ENCODE measurements around the gene ADGRG6.
"Not testable (repeated sequence)": the region's sequence is repeated elsewhere in the genome, so short reads cannot be mapped to it uniquely, and the experiment has no call there.

The ADGRG6 gene

DNA sequence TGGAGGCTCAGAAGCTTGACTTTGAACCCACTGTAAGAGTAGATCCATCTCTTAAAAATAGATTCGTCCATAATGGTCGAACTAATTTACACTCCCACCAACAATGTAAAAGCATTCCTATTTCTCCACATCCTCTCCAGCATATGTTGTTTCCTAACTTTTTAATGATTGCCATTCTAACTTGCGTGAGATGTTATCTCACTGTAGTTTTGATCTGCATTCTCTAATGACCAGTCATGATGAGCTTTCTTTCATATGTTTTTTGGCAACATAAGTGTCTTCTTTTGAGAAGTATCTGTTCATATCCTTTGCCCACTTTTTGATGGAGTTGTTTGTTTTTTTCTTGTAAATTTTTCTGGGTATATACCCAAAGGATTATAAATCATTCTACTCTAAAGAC, 44.4 kb downstream of the ADGRG6 start:
- DNase-seq (ENCODE audit: low read depth, low spot score): not testable (repeated sequence)

DNA sequence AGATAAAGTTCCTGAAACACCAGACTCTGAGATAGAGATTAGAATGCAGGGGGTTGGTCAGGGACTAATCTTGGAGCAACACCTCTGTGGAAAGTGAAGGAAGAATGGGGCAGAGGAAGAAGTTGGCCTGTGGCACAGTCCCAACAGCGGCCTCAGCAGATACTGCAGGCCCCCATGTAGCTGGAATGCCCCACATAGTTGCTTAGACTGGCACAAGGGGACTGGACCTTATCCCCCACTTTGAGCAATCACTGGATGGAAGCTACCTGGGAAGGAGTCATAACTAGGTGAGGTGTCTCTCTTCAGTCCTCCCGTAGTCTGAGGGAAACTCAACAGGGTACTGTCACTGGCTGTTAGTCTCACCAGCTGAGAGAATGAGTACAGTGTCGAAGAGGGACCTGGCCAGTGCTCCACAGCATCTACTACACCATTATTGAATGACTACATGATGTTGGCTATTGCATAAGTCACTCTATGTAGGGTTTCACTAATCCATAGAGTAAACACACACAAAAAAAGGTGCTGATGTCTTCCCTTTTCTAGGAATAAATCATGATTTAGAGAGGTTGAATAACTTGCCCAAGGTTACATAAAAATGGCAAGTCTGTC, 47.5 kb downstream of the ADGRG6 start:
- no peak for DNase-seq (ENCODE audit: low read depth, low spot score)

DNA sequence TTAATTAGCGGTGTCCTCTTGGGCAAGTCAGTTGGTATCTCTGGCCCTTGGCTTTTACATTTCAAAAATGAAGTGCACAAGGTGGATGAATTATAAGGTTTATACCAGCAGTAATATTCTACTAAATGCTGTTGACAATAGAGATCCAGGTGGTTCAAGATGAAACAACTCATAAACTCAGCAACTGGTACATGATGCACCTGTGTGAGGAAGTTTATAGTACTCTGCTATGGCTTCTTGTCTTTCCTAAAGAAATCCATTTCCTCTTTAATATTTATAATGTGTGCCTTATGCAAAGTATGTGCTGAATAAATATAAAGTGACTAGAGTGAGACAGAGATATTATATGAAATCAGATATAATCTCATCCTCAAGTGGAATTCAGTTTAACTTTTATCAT, 48.5 kb downstream of the ADGRG6 start:
- DNase-seq (ENCODE audit: low read depth, low spot score): no peak

DNA sequence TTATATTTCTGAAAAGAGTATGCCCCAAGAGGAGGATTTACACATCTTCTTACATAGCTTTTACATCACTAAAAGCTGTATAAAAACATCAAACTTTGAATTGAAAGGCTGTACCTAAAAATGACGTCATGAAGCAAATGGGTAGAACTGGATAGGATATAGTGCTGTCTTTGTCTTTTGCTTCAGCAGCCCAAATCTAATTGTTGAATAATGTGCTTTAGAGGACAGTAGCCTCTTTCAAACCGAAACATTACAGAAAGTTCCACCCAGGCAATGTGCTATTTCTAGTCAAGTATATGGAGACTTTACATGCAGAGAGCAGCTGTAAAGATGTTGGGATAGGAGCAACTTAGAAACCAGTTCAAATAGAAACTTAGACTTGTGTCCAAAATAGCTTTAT, 51.9 kb downstream of the ADGRG6 start:
- DNase-seq (ENCODE audit: low read depth, low spot score): no peak

DNA sequence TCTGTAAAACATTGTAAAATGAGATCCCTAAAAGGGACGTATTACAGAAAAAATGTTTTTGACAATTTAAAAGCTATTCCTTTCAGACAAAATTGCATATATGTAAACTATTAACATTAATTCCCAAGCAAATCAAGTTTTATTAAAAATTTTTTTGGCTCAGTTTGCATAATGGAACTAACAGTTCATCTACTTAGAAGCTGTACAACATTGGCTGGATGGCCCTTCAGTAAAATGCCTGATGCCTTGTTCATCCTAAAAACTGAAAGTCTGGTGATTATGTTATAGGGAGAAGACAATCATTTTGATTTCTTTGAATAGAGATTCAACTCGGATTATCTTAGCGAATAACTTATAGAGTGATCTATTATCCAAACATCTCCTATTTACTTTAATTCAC, 52.8 kb downstream of the ADGRG6 start:
- no peak for DNase-seq (ENCODE audit: low read depth, low spot score)

DNA sequence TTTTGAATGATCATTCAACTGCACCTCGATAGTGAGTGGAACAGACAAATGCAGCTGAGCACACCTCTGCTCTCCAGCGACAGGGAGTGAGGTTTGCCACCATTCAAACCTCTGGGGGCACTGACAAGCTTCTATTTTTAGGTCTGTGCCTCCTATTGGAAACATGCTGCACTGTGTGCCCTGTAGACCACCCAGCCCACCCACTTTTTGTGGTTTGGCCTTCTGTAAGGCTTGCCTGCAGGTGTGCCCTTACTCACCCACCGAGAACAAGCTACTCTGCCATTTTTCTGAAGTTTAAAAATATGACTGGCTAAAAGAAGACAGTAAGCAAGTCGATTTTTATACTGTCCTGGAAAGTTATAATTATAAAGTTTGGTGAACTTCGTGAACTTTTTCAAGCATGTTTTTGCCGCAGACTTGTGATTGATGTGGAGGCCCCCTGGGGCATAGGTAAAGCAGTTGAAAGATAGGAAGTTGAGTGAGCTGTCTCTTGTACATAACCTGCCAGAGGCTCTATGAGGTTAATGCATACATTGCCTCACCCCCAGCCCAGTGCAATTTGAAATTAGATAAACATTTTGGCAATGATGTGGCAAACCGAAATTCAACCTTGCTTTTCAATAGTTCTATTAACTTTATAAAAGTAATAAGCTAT, 53.8 kb downstream of the ADGRG6 start:
- no peak for DNase-seq (ENCODE audit: low read depth, low spot score)

DNA sequence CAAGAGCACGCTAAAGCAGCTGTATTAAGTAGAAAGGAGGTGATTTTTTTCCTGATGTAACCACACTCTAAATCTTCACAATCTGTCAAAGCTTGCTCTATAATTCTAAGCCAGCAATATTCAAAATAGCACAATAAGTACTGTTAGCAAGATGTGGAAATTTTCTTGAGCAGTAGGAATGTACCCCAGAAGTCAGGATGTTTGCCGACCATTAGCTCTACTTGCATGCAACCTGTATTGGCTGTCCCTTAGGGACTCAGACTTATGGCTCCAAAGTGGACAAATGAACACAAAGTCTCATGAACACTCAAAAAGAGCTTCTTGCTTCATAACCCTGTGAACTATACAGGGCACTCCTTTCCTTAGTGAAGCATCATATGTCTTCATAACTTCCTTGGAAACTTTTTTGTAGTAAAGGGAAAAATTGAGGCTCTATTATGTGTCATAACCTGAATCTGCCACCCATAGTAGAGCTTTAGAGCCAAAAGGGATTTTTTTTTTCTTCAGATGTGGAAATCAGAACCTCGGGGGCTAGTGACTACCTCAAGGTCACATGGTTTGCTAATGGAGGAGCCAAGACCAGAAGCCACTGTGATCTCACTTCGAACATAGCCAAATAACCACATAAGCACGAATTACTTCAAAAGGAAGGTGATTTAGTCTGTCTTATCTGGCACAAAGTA, 54.5 kb downstream of the ADGRG6 start:
- no peak for DNase-seq (ENCODE audit: low read depth, low spot score)

DNA sequence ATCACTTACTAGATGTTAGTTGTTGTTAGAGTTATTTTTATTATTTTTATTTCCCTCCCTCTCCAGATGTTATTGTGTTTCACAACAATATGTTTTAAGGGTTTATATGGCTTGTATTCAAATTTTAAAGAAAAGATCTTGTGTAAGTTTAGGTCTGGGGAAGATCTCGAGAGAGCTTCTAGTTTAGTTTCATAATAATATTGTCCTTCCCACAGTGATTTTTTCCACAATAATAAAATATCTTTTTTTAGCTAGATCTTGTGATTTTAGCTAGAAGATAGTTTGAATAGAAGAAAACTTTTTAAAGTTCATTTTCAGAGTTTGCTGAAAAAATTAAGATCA, 55.0 kb downstream of the ADGRG6 start:
- DNase-seq (ENCODE audit: low read depth, low spot score): no peak

DNA sequence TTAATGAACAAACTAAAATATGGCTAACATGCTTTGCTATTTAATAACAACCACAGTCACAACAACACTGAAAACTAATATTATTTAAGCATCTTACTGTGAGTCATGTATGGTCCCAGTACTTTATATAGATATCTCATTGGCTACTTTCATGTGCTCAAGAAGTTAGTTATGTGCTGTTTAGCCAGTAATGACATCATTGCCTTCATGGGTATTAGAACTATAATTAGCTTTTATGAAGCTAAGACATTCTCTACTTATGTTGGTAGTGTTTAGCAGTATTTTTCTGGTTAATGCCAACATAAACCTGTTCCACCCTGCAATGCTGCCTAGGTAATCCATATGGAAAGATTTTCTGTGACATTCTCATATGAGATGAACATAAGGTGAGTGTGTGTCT, 56.1 kb downstream of the ADGRG6 start:
- DNase-seq (ENCODE audit: low read depth, low spot score): no peak

DNA sequence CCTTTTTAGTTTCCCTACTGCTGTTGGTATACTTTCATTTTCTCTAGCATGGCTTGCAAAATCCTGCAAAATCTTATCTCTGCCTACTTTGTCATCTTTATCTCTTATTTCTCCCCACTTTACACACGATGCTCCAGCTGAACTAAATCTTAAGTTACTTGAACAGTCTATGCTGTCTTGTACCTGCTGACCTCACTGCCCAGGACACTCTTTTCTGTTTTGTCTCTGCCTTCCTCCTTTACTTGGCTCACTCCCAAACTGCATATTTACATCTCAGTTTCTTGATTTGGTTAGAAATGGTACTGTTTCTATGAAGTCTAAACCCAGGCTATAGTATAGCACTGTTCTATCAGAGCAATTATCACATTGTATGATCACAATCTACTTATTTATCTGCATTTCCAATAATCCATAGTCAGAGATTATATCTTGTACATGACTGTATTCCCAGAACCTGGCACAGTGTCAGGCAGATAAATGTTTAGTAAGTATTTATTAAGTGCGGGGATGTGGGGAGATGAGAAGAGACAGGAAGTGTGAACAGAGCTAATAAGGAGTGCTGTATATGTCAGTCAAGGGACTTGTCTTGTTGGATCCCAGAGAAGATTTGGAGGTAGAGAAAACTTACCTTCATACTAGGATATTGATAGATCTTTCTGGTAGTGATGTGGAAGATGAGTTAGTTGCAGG, 57.6 kb downstream of the ADGRG6 start:
- DNase-seq (ENCODE audit: low read depth, low spot score): no peak

DNA sequence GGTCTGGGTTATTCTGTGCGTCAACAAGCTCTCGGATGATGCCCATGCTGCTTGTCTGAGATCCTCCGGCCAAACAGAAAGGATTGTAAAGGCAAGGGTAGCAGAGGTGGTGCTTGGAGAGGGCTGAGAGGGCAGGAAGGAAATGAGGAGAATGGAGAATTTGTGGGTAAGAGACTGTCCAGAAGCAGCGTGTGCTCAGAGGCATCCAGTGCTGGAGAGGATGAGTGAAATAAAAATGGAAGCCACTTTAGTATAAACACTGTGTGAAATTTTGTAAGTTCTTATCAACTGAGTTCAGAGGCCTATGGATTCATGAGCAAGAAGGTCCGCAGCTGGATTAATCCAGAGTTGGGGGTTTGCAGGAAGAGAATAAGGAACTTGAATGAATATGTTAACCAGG, 59.5 kb downstream of the ADGRG6 start:
- no peak for DNase-seq (ENCODE audit: low read depth, low spot score)

DNA sequence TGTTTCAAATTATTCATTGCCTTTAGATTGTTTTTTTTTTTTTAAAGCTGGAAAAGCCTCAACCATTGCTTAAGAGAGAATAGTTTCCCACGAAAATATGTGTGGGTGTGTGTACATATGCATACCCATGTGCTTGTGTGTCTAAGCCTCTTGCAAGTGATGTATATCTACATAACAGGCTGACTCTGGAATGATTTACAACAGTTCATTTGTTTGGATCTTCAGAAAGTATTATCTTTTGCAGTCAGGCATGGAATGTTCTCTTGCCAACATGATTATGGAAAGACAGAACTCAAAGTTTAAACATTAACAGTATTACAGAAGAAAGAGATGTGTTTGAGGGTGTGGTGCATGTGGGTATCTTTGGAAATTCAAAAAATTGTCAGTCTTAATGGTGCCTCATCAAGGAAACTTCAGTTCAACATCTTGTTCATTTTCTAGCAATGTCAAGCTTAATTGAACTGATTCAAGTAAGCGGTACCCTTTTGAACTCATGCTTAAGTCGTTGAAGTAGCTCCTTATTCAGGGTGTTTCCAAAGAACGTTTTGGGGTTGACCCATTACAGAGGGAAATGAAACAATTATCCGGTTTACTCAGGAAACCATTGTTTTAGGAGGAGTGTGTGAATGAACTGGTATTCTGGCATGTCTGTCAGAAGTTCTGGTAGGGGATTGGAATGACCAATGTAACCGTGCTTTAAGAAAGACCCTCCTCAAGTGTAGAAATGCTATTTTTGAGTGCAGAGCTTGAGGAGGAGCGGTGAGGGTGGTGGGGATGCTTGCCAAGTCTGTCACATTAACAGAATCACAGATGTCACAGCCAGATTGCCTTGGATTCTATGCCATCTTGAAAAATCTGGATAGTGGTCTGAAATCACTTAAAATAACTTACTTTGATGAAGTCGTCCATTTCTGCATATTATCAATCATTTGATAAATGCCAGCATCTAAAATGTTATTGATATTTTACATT, 60.3 kb downstream of the ADGRG6 start:
- no peak for DNase-seq (ENCODE audit: low read depth, low spot score)

DNA sequence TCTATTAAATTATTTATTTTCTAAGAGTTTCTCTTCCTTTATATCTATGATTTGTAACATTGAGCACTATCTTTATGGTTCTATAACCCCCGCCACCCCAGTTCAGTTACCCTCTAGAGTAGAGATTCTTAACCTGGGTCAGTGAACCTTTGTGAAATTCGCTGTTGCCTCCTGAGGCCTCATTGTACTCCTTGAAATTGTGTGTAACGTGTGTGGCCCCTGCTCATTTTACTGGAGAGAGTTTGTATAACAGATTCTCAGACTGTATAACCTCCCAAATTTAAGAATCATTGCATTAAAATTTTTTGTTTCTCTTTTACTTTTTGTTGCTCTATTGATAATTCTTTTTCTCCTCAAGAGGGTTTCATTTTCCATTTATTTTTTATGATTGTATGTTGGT, 65.3 kb downstream of the ADGRG6 start:
- no peak for DNase-seq (ENCODE audit: low read depth, low spot score)

DNA sequence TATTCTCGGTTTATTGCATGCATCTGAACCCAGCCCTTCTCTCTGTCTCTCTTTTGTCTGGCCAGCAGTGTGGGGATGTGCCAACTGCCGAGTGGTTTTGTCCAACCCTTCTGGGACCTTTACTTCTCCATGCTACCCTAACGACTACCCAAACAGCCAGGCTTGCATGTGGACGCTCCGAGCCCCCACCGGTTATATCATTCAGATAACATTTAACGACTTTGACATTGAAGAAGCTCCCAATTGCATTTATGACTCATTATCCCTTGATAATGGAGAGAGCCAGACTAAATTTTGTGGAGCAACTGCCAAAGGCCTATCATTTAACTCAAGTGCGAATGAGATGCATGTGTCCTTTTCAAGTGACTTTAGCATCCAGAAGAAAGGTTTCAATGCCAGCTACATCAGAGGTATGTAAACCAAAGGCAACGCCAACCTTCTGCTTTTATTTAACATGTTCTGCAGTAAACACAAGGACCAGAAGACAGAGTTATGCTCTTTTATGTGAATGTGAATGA, 65.8 kb downstream of the ADGRG6 start:
- no peak for DNase-seq (ENCODE audit: low read depth, low spot score)

DNA sequence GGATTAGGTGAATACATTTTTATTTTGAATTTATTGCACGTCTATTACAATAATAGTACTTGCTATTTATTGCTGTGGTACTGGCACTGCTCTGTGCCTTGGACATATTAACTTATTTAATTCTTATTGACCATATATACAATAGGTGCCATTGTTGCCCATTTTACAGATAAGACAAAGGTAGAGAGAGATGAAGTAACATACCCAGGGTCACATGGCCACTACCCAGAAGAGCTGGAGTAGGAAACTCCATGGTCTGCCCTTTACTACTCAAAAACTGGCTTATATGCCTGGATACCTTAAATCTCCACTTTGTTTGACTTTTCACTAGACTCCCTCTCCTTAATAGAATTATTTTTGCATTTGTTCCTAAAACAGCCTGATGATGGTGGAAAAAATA, 67.5 kb downstream of the ADGRG6 start:
- DNase-seq (ENCODE audit: low read depth, low spot score): no peak

DNA sequence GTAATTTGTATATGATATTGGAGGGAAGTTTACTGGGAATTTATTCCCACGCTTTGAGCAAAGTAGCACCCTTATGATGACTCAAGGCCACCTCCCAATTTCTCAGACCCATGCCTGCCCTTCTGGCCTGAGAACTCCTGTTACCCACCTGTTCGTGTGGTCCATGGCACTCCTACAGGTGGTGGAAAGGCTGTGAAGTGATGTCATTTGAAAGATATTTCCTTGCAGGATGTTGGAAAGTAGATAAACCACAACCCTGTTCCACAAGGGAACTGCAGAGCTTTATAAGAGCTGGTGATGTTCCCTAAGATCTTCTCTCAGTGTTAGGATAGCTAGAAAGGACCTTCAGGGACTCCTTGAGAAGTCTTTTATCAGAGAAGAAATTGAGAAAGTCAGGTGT, 70.5 kb downstream of the ADGRG6 start:
- DNase-seq (ENCODE audit: low read depth, low spot score): no peak

DNA sequence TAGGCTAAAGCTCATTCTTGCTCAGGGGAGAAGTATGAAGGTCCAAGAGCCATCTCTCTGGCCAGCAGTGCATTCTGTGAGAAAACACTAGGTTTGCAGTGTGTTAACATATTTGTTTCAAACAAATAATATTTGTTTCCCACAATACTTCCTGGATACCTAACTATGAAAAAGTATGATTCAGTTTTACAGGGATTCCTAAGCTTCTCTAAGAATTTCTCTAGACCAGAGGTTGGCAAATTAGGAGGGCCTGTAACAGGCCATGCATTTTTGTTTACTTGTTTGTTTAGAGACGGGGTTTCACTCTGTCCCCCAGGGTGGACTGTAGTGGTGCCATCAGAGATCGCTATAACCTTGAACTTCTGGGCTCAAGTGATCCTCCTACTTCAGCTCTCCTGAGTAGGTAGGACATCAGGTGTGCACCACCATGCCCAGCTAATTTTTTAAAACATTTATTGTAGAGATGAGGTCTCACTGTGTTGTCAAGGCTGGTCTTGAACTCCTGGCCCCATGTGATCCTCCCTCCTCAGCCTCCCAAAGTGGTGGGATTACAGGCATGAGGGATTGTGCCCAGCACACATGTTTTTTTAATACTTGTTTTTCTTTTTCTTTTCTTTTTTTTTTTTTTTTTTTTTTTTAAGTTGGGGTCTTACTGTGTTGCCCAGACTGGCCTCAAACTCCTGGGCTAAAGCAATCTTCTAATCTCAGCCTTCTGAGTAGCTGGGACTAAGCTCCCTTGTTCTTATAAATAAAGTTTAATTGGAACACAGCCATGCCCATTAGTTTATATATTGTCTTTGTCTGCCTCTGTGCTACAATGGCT, 71.7 kb downstream of the ADGRG6 start:
- DNase-seq (ENCODE audit: low read depth, low spot score): no peak

DNA sequence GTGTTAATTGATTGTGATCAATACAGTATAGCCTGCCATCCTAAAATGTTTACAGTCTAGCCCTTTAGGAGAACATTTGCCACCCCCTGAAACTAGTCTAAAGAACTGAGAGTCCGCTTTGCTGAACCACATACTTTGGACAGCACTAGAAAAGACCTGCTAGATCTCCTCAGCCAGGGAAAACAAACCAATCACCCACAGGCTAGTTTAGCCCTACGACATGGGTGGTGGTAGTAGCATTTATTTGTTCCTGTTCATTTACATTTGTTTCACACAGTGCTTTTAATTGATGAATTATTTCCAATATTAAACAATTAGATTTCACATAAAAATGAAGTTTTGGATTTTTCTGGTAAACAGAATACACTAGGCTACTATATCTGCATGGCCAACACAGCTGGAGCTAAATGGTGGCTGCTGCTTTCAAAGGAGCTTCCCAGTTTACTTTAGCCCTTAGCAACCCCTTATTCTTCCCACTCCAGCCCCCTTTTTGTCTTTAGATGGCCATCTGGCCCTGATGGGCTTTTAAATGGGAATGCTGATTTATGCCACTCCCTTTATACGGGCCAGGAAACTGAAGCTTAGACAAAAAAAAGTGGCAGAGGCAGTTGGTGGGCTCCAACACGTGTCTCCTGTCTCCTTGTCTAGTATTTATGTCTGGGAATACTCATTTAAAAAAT, 72.4 kb downstream of the ADGRG6 start:
- no peak for DNase-seq (ENCODE audit: low read depth, low spot score)

DNA sequence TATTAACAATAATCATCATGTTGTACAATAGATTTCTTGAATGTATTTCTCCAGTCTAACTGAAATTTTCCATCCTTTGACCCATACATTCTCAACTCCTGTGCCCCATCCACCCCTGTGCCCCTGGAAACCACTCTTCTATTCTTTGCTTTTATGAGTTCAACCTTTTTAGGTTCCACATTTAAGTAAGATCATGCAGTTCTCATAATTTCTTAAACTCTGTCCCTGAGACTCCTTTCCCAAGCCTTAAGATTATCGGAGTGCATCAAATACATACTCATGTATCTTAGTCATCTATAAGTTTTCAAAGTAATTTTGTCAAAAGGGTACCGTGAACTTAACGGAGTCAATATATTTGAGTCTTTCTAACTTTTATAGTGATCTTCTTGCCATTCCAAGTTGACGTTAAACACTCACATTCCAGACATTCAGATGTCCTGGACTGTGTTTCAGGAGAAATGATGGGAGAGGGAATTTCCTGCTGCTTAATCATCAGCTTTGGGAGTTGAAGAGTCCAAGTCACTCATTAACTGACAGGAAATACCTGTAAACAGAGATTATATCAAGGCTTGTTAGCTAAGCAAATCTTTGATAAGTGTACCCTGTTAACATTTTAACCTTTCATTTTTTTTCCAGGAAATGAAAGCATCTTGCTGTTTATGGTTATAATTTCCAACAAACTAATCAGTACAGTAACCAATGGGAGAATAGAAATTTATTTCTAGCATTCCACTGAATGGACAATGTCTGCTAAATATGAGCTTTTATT, 73.3 kb downstream of the ADGRG6 start:
- DNase-seq (ENCODE audit: low read depth, low spot score): no peak
